ENCODE data around the gene KLHDC4. TPM values are rescaled to one million over a fixed set of nuclear protein-coding genes. Genes with fewer than 3 reads are reported as not detected.

KLHDC4 gene
- total and polyA plus RNA-seq, 4 donors, result 8.2 to 27.6 (median 14.2) TPM

DNA sequence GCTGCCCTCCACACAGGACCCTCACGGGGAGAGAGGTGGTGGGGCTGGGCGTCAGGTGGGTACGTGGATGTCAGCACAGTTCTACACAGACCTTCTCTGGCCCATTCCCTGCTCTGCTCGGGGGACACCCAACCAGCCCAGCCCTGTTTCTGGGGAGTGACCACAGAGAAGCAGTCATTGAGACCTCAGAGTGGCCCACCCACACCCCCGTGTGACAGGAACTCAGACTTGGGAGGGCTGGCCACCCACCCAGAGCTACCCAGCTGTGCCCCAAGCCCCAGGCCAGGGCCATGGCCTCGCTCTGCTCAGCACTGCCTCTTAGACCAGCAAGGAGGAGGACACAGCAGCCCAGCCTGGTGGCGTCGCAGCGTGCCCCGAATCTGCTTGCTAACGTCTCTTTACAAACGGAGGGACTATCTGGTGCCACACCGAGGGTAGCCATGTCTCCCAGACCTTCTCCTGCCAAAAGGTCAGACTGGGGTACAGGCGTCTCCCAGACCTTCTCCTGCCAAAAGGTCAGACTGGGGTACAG is 77.7 kb downstream of the KLHDC4 start:
- 82% methylated on average over 14 of the region's 14 CpGs for WGBS
- Histone ChIP-seq H3K27me3 (ENCODE audit: control insufficient read depth in 4 of 4, insufficient read depth in 4 of 4, low read length in 3 of 4) (no peaks in the 10 kb centered on the region), H3K27ac (ENCODE audit: low read depth in 1 of 2, low read length in 2 of 2) (no peak overlapping the region), H3K9ac (ENCODE audit: low read depth in 1 of 2, low read length in 2 of 2) (no peak overlapping the region), H3K9me3 (ENCODE audit: control insufficient read depth in 4 of 4, low read length in 3 of 4) (no peaks in the 10 kb centered on the region), H3K4me1 (ENCODE audit: control insufficient read depth in 4 of 4, insufficient read depth in 4 of 4, low read length in 3 of 4) (no peaks in the 10 kb centered on the region), H3K36me3 (ENCODE audit: control insufficient read depth in 4 of 4, insufficient read depth in 3 of 4, low read depth in 1 of 4, low read length in 3 of 4) (no peaks in the 10 kb centered on the region), H3K4me3 (ENCODE audit: low read depth in 1 of 3, low read length in 3 of 3) (no peak overlapping the region)
- TF ChIP-seq, protein P1, sequence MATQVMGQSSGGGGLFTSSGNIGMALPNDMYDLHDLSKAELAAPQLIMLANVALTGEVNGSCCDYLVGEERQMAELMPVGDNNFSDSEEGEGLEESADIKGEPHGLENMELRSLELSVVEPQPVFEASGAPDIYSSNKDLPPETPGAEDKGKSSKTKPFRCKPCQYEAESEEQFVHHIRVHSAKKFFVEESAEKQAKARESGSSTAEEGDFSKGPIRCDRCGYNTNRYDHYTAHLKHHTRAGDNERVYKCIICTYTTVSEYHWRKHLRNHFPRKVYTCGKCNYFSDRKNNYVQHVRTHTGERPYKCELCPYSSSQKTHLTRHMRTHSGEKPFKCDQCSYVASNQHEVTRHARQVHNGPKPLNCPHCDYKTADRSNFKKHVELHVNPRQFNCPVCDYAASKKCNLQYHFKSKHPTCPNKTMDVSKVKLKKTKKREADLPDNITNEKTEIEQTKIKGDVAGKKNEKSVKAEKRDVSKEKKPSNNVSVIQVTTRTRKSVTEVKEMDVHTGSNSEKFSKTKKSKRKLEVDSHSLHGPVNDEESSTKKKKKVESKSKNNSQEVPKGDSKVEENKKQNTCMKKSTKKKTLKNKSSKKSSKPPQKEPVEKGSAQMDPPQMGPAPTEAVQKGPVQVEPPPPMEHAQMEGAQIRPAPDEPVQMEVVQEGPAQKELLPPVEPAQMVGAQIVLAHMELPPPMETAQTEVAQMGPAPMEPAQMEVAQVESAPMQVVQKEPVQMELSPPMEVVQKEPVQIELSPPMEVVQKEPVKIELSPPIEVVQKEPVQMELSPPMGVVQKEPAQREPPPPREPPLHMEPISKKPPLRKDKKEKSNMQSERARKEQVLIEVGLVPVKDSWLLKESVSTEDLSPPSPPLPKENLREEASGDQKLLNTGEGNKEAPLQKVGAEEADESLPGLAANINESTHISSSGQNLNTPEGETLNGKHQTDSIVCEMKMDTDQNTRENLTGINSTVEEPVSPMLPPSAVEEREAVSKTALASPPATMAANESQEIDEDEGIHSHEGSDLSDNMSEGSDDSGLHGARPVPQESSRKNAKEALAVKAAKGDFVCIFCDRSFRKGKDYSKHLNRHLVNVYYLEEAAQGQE (IDR thresholded peaks at IDR 0.05), result no peak
- TF ChIP-seq, protein P2, sequence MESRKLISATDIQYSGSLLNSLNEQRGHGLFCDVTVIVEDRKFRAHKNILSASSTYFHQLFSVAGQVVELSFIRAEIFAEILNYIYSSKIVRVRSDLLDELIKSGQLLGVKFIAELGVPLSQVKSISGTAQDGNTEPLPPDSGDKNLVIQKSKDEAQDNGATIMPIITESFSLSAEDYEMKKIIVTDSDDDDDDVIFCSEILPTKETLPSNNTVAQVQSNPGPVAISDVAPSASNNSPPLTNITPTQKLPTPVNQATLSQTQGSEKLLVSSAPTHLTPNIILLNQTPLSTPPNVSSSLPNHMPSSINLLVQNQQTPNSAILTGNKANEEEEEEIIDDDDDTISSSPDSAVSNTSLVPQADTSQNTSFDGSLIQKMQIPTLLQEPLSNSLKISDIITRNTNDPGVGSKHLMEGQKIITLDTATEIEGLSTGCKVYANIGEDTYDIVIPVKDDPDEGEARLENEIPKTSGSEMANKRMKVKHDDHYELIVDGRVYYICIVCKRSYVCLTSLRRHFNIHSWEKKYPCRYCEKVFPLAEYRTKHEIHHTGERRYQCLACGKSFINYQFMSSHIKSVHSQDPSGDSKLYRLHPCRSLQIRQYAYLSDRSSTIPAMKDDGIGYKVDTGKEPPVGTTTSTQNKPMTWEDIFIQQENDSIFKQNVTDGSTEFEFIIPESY (IDR thresholded peaks at IDR 0.05), result no peak
- TF ChIP-seq FOXA2 (IDR thresholded peaks at IDR 0.05) (no peak), GABPA (IDR thresholded peaks at IDR 0.05 in 1 of 2, conservative IDR thresholded peaks at IDR 0.05 in 1 of 2) (no peak), SP1 (IDR thresholded peaks at IDR 0.05) (no peak)
- no peak for DNase-seq (ENCODE audit: low spot score)

DNA sequence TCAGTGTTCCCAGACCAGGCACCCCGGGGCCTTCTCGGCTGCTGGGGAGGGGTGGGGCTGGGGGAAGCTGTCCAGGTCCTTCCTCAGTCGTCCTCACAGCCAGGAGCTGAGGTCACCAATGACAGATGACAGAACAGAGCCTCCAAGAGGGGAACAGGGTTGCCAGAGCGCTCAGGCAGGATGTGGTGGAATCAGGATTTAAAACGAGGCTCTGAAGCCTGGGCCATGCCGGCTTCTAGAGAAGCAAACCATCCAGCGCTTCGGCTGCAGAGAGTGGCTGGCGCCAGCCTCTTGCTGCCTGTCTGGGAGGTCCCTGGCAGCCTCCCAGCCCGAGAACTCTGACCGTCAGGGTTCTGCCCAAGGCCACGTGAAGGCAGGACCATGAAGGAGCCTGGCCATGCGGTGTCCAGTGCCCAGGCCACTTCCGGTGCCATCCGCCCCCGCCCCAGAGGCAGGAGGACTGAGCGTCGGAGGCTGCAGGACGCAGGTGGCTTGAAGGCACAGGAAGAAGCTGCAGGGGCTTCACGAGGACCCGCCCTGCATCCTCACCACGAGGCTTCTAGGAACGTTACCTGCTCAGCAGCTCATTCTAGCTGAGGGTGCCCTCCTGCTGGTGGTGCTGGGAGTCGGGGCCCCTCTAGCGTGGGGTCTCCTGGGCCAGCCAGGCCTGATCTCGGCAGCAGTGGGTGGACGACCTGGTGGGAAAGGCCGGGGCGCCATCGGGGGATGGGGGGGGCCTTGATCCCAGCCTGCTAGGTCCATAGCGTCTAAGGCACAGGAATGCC is 78.5 kb downstream of the KLHDC4 start:
- H3K4me3 ChIP-seq (ENCODE audit: low read depth in 1 of 3, low read length in 3 of 3), result no peak overlapping the region
- no peaks in the 10 kb centered on the region for H3K4me1 ChIP-seq (ENCODE audit: control insufficient read depth in 4 of 4, insufficient read depth in 4 of 4, low read length in 3 of 4)
- DNase-seq (ENCODE audit: low spot score), result no peak
- WGBS, result 69% methylated on average over 31 of the region's 31 CpGs
- H3K9ac ChIP-seq (ENCODE audit: low read depth in 1 of 2, low read length in 2 of 2), result no peak overlapping the region
- no peaks in the 10 kb centered on the region for H3K36me3 ChIP-seq (ENCODE audit: control insufficient read depth in 4 of 4, insufficient read depth in 3 of 4, low read depth in 1 of 4, low read length in 3 of 4)
- H3K27ac ChIP-seq (ENCODE audit: low read depth in 1 of 2, low read length in 2 of 2), result no peak overlapping the region
- H3K9me3 ChIP-seq (ENCODE audit: control insufficient read depth in 4 of 4, low read length in 3 of 4), result no peaks in the 10 kb centered on the region
- no peaks in the 10 kb centered on the region for H3K27me3 ChIP-seq (ENCODE audit: control insufficient read depth in 4 of 4, insufficient read depth in 4 of 4, low read length in 3 of 4)
- TF ChIP-seq JUND (IDR thresholded peaks at IDR 0.05) (no peak), TAF1 (conservative IDR thresholded peaks at IDR 0.05) (no peak), RAD21 (IDR thresholded peaks at IDR 0.05) (no peak), SP1 (IDR thresholded peaks at IDR 0.05) (no peak), GABPA (IDR thresholded peaks at IDR 0.05 in 1 of 2, conservative IDR thresholded peaks at IDR 0.05 in 1 of 2) (no peak), EGR1 (IDR thresholded peaks at IDR 0.05; ENCODE audit: low read depth in 2 of 2) (no peak), RXRA (IDR thresholded peaks at IDR 0.05) (no peak), YY1 (IDR thresholded peaks at IDR 0.05) (no peak), FOXA1 (IDR thresholded peaks at IDR 0.05) (no peak), HNF4G (IDR thresholded peaks at IDR 0.05) (no peak)
- TF ChIP-seq, protein P3, sequence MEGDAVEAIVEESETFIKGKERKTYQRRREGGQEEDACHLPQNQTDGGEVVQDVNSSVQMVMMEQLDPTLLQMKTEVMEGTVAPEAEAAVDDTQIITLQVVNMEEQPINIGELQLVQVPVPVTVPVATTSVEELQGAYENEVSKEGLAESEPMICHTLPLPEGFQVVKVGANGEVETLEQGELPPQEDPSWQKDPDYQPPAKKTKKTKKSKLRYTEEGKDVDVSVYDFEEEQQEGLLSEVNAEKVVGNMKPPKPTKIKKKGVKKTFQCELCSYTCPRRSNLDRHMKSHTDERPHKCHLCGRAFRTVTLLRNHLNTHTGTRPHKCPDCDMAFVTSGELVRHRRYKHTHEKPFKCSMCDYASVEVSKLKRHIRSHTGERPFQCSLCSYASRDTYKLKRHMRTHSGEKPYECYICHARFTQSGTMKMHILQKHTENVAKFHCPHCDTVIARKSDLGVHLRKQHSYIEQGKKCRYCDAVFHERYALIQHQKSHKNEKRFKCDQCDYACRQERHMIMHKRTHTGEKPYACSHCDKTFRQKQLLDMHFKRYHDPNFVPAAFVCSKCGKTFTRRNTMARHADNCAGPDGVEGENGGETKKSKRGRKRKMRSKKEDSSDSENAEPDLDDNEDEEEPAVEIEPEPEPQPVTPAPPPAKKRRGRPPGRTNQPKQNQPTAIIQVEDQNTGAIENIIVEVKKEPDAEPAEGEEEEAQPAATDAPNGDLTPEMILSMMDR (IDR thresholded peaks at IDR 0.05; ENCODE audit: low read depth, low read length, missing input control), result no peak
- TF ChIP-seq, protein P1 (IDR thresholded peaks at IDR 0.05), result no peak
- TF ChIP-seq, protein P4, sequence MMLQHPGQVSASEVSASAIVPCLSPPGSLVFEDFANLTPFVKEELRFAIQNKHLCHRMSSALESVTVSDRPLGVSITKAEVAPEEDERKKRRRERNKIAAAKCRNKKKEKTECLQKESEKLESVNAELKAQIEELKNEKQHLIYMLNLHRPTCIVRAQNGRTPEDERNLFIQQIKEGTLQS (IDR thresholded peaks at IDR 0.05), result no peak
- TF ChIP-seq, protein P5, sequence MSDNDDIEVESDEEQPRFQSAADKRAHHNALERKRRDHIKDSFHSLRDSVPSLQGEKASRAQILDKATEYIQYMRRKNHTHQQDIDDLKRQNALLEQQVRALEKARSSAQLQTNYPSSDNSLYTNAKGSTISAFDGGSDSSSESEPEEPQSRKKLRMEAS (IDR thresholded peaks at IDR 0.05), result no peak

Data from liver (tissue), 9 donors.